Uterus (tissue), 2 donors: ENCODE results near the gene SOCS7.
A peak's percentile ranks its signal among the peaks of the same experiment; 100 is the strongest.

Source experiments
- CTCF ChIP-seq, 4 experiments: fragments of 200-600 bp in 2 of 4; fragments of 450-650 bp in 2 of 4; sonication (generic) in 2 of 4; IDR thresholded peaks; one replicate each; pipeline ENCODE4 v1.5.1; 2016 to 2019; ENCODE audit warnings: antibody characterized with exemption in 4 of 4, mild to moderate bottlenecking in 2 of 4, moderate library complexity in 1 of 4
- POLR2A ChIP-seq, 2 donors: fragments of 450-650 bp; IDR thresholded peaks; one replicate each; pipeline ENCODE4 v1.6.1; 2016; ENCODE audit warnings: antibody characterized with exemption in 2 of 2, mild to moderate bottlenecking in 1 of 2, moderate library complexity in 1 of 2

GRCh38 chr17:38428112-38428642, 76.5 kb downstream of the SOCS7 start, which contains the start of gene ARHGAP23:
- TF ChIP-seq CTCF (IDR thresholded peaks at IDR 0.05) (no peak), POLR2A (IDR thresholded peaks at IDR 0.05) (peak; percentile 6 to 13)
